Measurements from ENCODE around the gene KCNH3.

KCNH3 gene

DNA sequence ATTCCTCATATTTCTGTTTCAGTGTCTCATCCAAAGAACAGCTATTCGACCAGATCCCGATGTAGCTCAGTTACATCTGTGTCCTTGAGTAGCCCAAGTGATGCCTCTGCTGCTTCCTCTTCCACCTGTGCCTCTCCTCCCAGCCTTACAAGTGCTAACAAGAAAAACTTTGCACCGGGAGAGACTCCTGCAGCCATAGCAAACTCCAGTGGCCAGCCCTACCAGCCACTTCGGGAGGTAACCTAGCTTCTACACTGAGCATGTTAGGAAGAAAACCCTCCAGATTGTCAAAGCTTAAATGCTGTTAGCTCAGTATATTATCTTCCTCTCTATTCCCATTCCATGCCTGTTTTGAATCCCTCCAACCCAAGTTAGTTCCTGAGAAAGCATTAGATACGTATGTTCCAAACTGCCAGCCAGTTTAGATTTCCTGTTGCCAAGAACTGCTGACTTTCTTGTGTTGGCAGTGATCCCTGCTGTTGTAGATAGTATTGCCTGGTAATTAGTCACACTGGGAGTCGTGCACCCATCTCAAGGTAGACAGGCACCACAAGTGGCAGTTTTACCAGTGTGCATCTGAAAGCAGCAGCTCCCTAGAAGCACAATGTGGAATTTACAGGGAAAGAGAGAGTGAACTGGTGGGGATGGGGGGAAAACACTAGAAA, 14.0 kb upstream of the KCNH3 start:
- H3K27ac ChIP-seq (ENCODE audit: poor library complexity, severe bottlenecking) = no peak overlapping the region
- no peaks in the 10 kb centered on the region for H3K27me3 ChIP-seq (ENCODE audit: insufficient read depth, poor library complexity, severe bottlenecking)
- ATAC-seq (ENCODE audit: low read depth) = no peak
- TF ChIP-seq, protein P1, sequence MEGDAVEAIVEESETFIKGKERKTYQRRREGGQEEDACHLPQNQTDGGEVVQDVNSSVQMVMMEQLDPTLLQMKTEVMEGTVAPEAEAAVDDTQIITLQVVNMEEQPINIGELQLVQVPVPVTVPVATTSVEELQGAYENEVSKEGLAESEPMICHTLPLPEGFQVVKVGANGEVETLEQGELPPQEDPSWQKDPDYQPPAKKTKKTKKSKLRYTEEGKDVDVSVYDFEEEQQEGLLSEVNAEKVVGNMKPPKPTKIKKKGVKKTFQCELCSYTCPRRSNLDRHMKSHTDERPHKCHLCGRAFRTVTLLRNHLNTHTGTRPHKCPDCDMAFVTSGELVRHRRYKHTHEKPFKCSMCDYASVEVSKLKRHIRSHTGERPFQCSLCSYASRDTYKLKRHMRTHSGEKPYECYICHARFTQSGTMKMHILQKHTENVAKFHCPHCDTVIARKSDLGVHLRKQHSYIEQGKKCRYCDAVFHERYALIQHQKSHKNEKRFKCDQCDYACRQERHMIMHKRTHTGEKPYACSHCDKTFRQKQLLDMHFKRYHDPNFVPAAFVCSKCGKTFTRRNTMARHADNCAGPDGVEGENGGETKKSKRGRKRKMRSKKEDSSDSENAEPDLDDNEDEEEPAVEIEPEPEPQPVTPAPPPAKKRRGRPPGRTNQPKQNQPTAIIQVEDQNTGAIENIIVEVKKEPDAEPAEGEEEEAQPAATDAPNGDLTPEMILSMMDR (IDR thresholded peaks at IDR 0.05; ENCODE audit: poor library complexity, severe bottlenecking) = no peak
- H3K4me1 ChIP-seq (ENCODE audit: insufficient read depth, poor library complexity, severe bottlenecking) = no peaks in the 10 kb centered on the region
- no peak overlapping the region for H3K4me3 ChIP-seq (ENCODE audit: severe bottlenecking)
- no peaks in the 10 kb centered on the region for H3K9me3 ChIP-seq (ENCODE audit: severe bottlenecking)
- DNase-seq (ENCODE audit: low spot score) = no peak
- H3K36me3 ChIP-seq (ENCODE audit: low read depth) = peaks cover 77% of the 10 kb centered on the region

- H3K36me3 ChIP-seq (ENCODE audit: low read depth) = peaks cover 68% of the 10 kb centered on the region
- H3K4me1 ChIP-seq (ENCODE audit: insufficient read depth, poor library complexity, severe bottlenecking) = no peaks in the 10 kb centered on the region
- no peaks in the 10 kb centered on the region for H3K9me3 ChIP-seq (ENCODE audit: severe bottlenecking)
- DNase-seq (ENCODE audit: low spot score) (no peak), ATAC-seq (ENCODE audit: low read depth) (no peak)
- no peaks in the 10 kb centered on the region for H3K27me3 ChIP-seq (ENCODE audit: insufficient read depth, poor library complexity, severe bottlenecking)
- no peak overlapping the region for H3K27ac ChIP-seq (ENCODE audit: poor library complexity, severe bottlenecking)
- TF ChIP-seq, protein P1 (IDR thresholded peaks at IDR 0.05; ENCODE audit: poor library complexity, severe bottlenecking) = no peak
- no peak overlapping the region for H3K4me3 ChIP-seq (ENCODE audit: severe bottlenecking)
Measured at GRCh38 chr12:49525942-49526341, 12.9 kb upstream of the KCNH3 start.

DNA sequence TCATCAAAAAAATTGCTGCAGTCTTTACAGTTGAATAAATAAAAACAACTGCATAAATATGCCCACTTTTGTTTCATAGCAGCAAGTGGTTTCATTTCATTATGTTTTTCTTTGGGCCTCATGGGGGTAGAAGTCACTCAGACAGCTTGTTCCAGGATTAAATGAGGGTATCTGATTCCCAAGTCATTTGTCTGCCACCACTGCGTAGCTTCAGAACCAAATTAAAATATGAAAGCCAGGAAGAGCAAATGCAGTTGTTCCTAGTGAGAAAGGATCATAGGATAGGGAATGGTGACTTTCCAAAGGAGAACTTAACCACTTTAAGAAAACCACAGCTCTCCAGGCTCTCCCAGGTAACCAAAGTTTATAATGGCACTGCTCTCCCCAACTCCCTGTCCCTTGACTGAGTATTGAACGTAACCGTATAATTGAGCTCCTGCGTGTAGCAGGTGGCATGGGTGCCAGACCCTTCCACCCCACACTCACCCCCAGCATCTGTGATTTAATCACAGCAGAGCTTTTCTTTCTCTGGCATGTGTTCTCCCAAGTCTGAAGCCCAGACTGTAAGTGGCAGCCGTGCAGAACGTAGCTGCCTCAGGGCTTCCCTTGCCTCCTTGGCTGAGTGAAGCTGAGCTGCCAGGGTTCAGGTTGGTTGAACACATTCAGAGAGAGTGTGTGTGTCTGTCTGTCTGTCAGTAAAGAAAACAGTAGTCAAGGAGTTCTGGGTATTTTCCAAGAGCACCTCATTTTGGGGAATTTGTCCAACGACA, 11.3 kb upstream of the KCNH3 start:
- DNase-seq (ENCODE audit: low spot score) (no peak), ATAC-seq (ENCODE audit: low read depth) (no peak)
- Histone ChIP-seq H3K4me1 (ENCODE audit: insufficient read depth, poor library complexity, severe bottlenecking) (no peaks in the 10 kb centered on the region), H3K27ac (ENCODE audit: poor library complexity, severe bottlenecking) (no peak overlapping the region), H3K9me3 (ENCODE audit: severe bottlenecking) (no peaks in the 10 kb centered on the region), H3K4me3 (ENCODE audit: severe bottlenecking) (no peak overlapping the region), H3K36me3 (ENCODE audit: low read depth) (peaks cover 52% of the 10 kb centered on the region), H3K27me3 (ENCODE audit: insufficient read depth, poor library complexity, severe bottlenecking) (no peaks in the 10 kb centered on the region)
- TF ChIP-seq, protein P1 (IDR thresholded peaks at IDR 0.05; ENCODE audit: poor library complexity, severe bottlenecking) = no peak

GRCh38 chr12:49529414-49529813, 9.4 kb upstream of the KCNH3 start:
- no peak for ATAC-seq (ENCODE audit: low read depth)
- DNase-seq (ENCODE audit: low spot score) = no peak
- Histone ChIP-seq H3K27me3 (ENCODE audit: insufficient read depth, poor library complexity, severe bottlenecking) (no peaks in the 10 kb centered on the region), H3K4me1 (ENCODE audit: insufficient read depth, poor library complexity, severe bottlenecking) (no peaks in the 10 kb centered on the region), H3K27ac (ENCODE audit: poor library complexity, severe bottlenecking) (no peak overlapping the region), H3K36me3 (ENCODE audit: low read depth) (peaks cover 35% of the 10 kb centered on the region), H3K9me3 (ENCODE audit: severe bottlenecking) (no peaks in the 10 kb centered on the region), H3K4me3 (ENCODE audit: severe bottlenecking) (no peak overlapping the region)
- TF ChIP-seq, protein P1 (IDR thresholded peaks at IDR 0.05; ENCODE audit: poor library complexity, severe bottlenecking) = no peak

GRCh38 chr12:49531745-49532144, 7.1 kb upstream of the KCNH3 start:
- DNase-seq (ENCODE audit: low spot score) (no peak), ATAC-seq (ENCODE audit: low read depth) (no peak)
- TF ChIP-seq, protein P1 (IDR thresholded peaks at IDR 0.05; ENCODE audit: poor library complexity, severe bottlenecking) = no peak
- no peak overlapping the region for H3K4me3 ChIP-seq (ENCODE audit: severe bottlenecking)
- H3K36me3 ChIP-seq (ENCODE audit: low read depth) = peaks cover 13% of the 10 kb centered on the region
- no peaks in the 10 kb centered on the region for H3K9me3 ChIP-seq (ENCODE audit: severe bottlenecking)
- peaks cover 8% of the 10 kb centered on the region for H3K4me1 ChIP-seq (ENCODE audit: insufficient read depth, poor library complexity, severe bottlenecking)
- no peak overlapping the region for H3K27ac ChIP-seq (ENCODE audit: poor library complexity, severe bottlenecking)
- H3K27me3 ChIP-seq (ENCODE audit: insufficient read depth, poor library complexity, severe bottlenecking) = no peaks in the 10 kb centered on the region

All from RWPE2 (cell line).